ENCODE data around the gene VGLL3. TPM values are rescaled to one million over a fixed set of nuclear protein-coding genes. Genes with fewer than 3 reads are reported as not detected.

VGLL3 gene
- total RNA-seq, 2 donors from 2014 or later = not detected

GRCh38 chr3:86921971-86922680, 68.8 kb downstream of the VGLL3 start:
- H3K36me3 Mint-ChIP-seq = peaks cover 6% of the 10 kb centered on the region
- no peak for ATAC-seq
- no peak overlapping the region for H3K4me3 Mint-ChIP-seq

GRCh38 chr3:86914670-86915069, 76.3 kb downstream of the VGLL3 start:
- ATAC-seq (no peak), DNase-seq (ENCODE audit: low spot score) (no peak)
- no peak overlapping the region for H3K4me3 Mint-ChIP-seq
- H3K4me1 Mint-ChIP-seq (ENCODE audit: low read depth in 2 of 2) = no peaks in the 10 kb centered on the region
- peaks cover 8% of the 10 kb centered on the region for H3K9me3 Mint-ChIP-seq
- H3K27ac Mint-ChIP-seq = no peak overlapping the region
- no peaks in the 10 kb centered on the region for H3K27me3 Mint-ChIP-seq
- peaks cover 6% of the 10 kb centered on the region for H3K36me3 Mint-ChIP-seq

More at GRCh38 chr3:86921971-86922680, 68.8 kb downstream of the VGLL3 start:
- DNase-seq (ENCODE audit: low spot score) = no peak
- H3K27me3 Mint-ChIP-seq = no peaks in the 10 kb centered on the region
- H3K27ac Mint-ChIP-seq = no peak overlapping the region
- H3K4me1 Mint-ChIP-seq (ENCODE audit: low read depth in 2 of 2) = no peaks in the 10 kb centered on the region
- peaks cover 14% of the 10 kb centered on the region for H3K9me3 Mint-ChIP-seq

- no peak for DNase-seq (ENCODE audit: low spot score)
- H3K4me3 Mint-ChIP-seq = no peak overlapping the region
- no peaks in the 10 kb centered on the region for H3K4me1 Mint-ChIP-seq (ENCODE audit: low read depth in 2 of 2)
- ATAC-seq = no peak
- H3K36me3 Mint-ChIP-seq = no peaks in the 10 kb centered on the region
- no peaks in the 10 kb centered on the region for H3K27me3 Mint-ChIP-seq
- no peak overlapping the region for H3K27ac Mint-ChIP-seq
- peaks cover 4% of the 10 kb centered on the region for H3K9me3 Mint-ChIP-seq
Observed at GRCh38 chr3:86913160-86913559, 77.8 kb downstream of the VGLL3 start.

- Mint-ChIP-seq H3K36me3 (no peaks in the 10 kb centered on the region), H3K4me1 (ENCODE audit: low read depth in 2 of 2) (no peaks in the 10 kb centered on the region), H3K4me3 (no peak overlapping the region), H3K27me3 (no peaks in the 10 kb centered on the region), H3K27ac (no peak overlapping the region), H3K9me3 (no peaks in the 10 kb centered on the region)
- DNase-seq (ENCODE audit: low spot score) (no peak), ATAC-seq (no peak)
Observed at GRCh38 chr3:86895202-86895601, 95.7 kb downstream of the VGLL3 start.

- no peaks in the 10 kb centered on the region for H3K4me1 Mint-ChIP-seq (ENCODE audit: low read depth in 2 of 2)
- no peak for ATAC-seq
- no peak for DNase-seq (ENCODE audit: low spot score)
- H3K9me3 Mint-ChIP-seq = peaks cover 3% of the 10 kb centered on the region
- no peak overlapping the region for H3K27ac Mint-ChIP-seq
- H3K27me3 Mint-ChIP-seq = no peaks in the 10 kb centered on the region
- H3K36me3 Mint-ChIP-seq = no peaks in the 10 kb centered on the region
- no peak overlapping the region for H3K4me3 Mint-ChIP-seq
Observed at GRCh38 chr3:86890741-86891396, 100.1 kb downstream of the VGLL3 start.

Other genes starting within 250 kb of the VGLL3 start
- 10 to 100 TPM; 29.8 to 29.9 TPM for gene CHMP2B, start 236.2 kb upstream of the VGLL3 start, total RNA-seq